SK-N-SH (cell line): Measurements from ENCODE around the gene GKN1. TPM values are rescaled to one million over a fixed set of nuclear protein-coding genes. Genes with fewer than 3 reads are reported as not detected.

Experiments
- CTCF ChIA-PET: fragments of 300-600, 350-600 bp; formaldehyde crosslinking; extraction: SDS; loops from one replicate; lab custom pipeline; 2021; lab: Yijun Ruan, JAX
- POLR2A ChIA-PET: fragments of 350-600 bp; sonication (Branson Sonifier 250); formaldehyde crosslinking; extraction: SDS; loops from one replicate; lab custom pipeline; 2020; ENCODE audit warnings: antibody characterized with exemption, inconsistent platforms; lab: Yijun Ruan, JAX
- DNase-seq: peaks from one replicate; pipeline ENCODE4 v3.0.0; 2012
- H2AFZ ChIP-seq: fragments of 200-600 bp; sonication (generic); 2 replicates; pipeline ENCODE4 v1.8.1; 2016; ENCODE audit warnings: antibody characterized with exemption, mild to moderate bottlenecking, low read depth
- H3F3A ChIP-seq: fragments of 200-600 bp; sonication (generic); replicated peaks from 2 replicates; pipeline ENCODE3; 2016; ENCODE audit warnings: antibody characterized with exemption, mild to moderate bottlenecking; ENCODE audit not compliant: insufficient read depth
- H3K27ac ChIP-seq, 2 experiments: fragments of 200-500 bp in 1 of 2; fragments of 200-600 bp in 1 of 2; sonication (Bioruptor generic) in 1 of 2; sonication (generic), shearing (Covaris generic) in 1 of 2; 2 replicates each; pipeline versions ENCODE4 v1.5.1 to v1.6.1; 2014 to 2016; ENCODE audit warnings: low read depth in 2 of 2, inconsistent platforms in 1 of 2, low read length in 1 of 2, mild to moderate bottlenecking in 1 of 2, mixed read lengths in 1 of 2
- H3K27me3 ChIP-seq: fragments of 200-600 bp; sonication (generic), shearing (Covaris generic); 2 replicates; pipeline ENCODE4 v1.6.1; 2016; ENCODE audit warnings: mixed run types; ENCODE audit not compliant: insufficient read depth
- H3K36me3 ChIP-seq, 2 experiments: fragments of 200-500 bp in 1 of 2; fragments of 200-600 bp in 1 of 2; sonication (Bioruptor generic) in 1 of 2; sonication (generic) in 1 of 2; replicated peaks in 1 of 2; 2 replicates each; pipeline versions ENCODE3 to v1.5.1; 2014 to 2016; ENCODE audit warnings: low read length in 1 of 2, mild to moderate bottlenecking in 1 of 2; ENCODE audit not compliant: insufficient read depth in 2 of 2, control insufficient read depth in 1 of 2
- H3K4me1 ChIP-seq, 2 experiments: fragments of 200-500 bp in 1 of 2; fragments of 200-600 bp in 1 of 2; sonication (Bioruptor generic) in 1 of 2; sonication (generic), shearing (Covaris generic) in 1 of 2; 2 replicates each; pipeline versions ENCODE4 v1.5.1 to v1.6.1; 2014 to 2016; ENCODE audit warnings: low read depth in 1 of 2, low read length in 1 of 2, mixed run types in 1 of 2; ENCODE audit not compliant: insufficient read depth in 2 of 2, control insufficient read depth in 1 of 2
- H3K4me2 ChIP-seq: fragments of 200-600 bp; sonication (generic), shearing (Covaris generic); 2 replicates; pipeline ENCODE4 v1.6.1; 2017; ENCODE audit warnings: mixed run types
- H3K4me3 ChIP-seq, 2 experiments: fragments of 200-500 bp in 1 of 2; fragments of 200-600 bp in 1 of 2; sonication (Bioruptor generic) in 1 of 2; sonication (generic), shearing (Covaris generic) in 1 of 2; 2 replicates each; pipeline versions ENCODE4 v1.5.1 to v1.8.1; 2014 to 2016; ENCODE audit warnings: low read depth in 2 of 2, inconsistent platforms in 1 of 2, low read length in 1 of 2, mild to moderate bottlenecking in 1 of 2, mixed read lengths in 1 of 2, moderate library complexity in 1 of 2
- H3K79me2 ChIP-seq: fragments of 200-600 bp; sonication (generic); 2 replicates; pipeline ENCODE4 v1.8.1; 2017; ENCODE audit warnings: mild to moderate bottlenecking; ENCODE audit not compliant: insufficient read depth
- H3K9ac ChIP-seq: fragments of 200-600 bp; sonication (generic); 2 replicates; pipeline ENCODE4 v1.6.1; 2017; ENCODE audit warnings: mixed run types
- H3K9me2 ChIP-seq: fragments of 200-600 bp; sonication (generic); 2 replicates; pipeline ENCODE4 v1.6.1; 2017; ENCODE audit warnings: mixed run types
- H3K9me3 ChIP-seq: fragments of 200-600 bp; sonication (generic); 2 replicates; pipeline ENCODE4 v1.6.1; 2017; ENCODE audit warnings: mixed run types, mild to moderate bottlenecking, moderate library complexity
- H4K20me1 ChIP-seq: fragments of 200-600 bp; sonication (generic); 2 replicates; pipeline ENCODE4 v1.6.1; 2017; ENCODE audit warnings: mild to moderate bottlenecking, mixed run types; ENCODE audit not compliant: insufficient read depth
- CTCF ChIP-seq: fragments of 200-600 bp; sonication (generic); IDR thresholded peaks from 2 replicates; pipeline ENCODE4 v1.6.1; 2017; ENCODE audit warnings: antibody characterized with exemption, mild to moderate bottlenecking, moderate library complexity
- ELF1 ChIP-seq: IDR thresholded peaks from 2 replicates; pipeline ENCODE4 v1.4.0; 2012
- EP300 ChIP-seq, 2 experiments: IDR thresholded peaks; 2 replicates each; pipeline versions ENCODE4 v1.4.0 to v1.6.1; 2012; ENCODE audit warnings: borderline replicate concordance in 1 of 2, low read depth in 1 of 2, low read length in 1 of 2
- FOXJ3 ChIP-seq: sonication (generic); formaldehyde crosslinking; IDR thresholded peaks from 2 replicates; pipeline ENCODE4 v1.5.1; 2020; ENCODE audit warnings: mild to moderate bottlenecking, missing genetic modification reagents
- FOXM1 ChIP-seq: IDR thresholded peaks from 2 replicates; pipeline ENCODE4 v1.4.0; 2012; ENCODE audit warnings: low read depth, mild to moderate bottlenecking
- GATA2 ChIP-seq: sonication (generic); formaldehyde crosslinking; IDR thresholded peaks from 2 replicates; pipeline ENCODE4 v1.5.0; 2020; ENCODE audit warnings: mild to moderate bottlenecking, missing genetic modification reagents
- IRF3 ChIP-seq: fragments of 150-350 bp; IDR thresholded peaks from 2 replicates; pipeline ENCODE4 v1.6.1; 2016; ENCODE audit warnings: mild to moderate bottlenecking, low read depth, low read length
- JUND ChIP-seq: IDR thresholded peaks from 2 replicates; pipeline ENCODE4 v1.4.0; 2012
- MAX ChIP-seq: IDR thresholded peaks from 2 replicates; pipeline ENCODE4 v1.4.0; 2012; ENCODE audit warnings: low read depth
- MEF2A ChIP-seq: IDR thresholded peaks from 2 replicates; pipeline ENCODE4 v1.4.0; 2012; ENCODE audit warnings: low read depth, borderline replicate concordance
- MXI1 ChIP-seq: IDR thresholded peaks from 2 replicates; pipeline ENCODE4 v1.6.1; 2012; ENCODE audit warnings: mild to moderate bottlenecking, low read depth, low read length, improper control_type of control experiment
- NFIC ChIP-seq: IDR thresholded peaks from 2 replicates; pipeline ENCODE4 v1.4.0; 2012; ENCODE audit warnings: borderline replicate concordance
- NRF1 ChIP-seq: IDR thresholded peaks from 2 replicates; pipeline ENCODE4 v1.6.1; 2012; ENCODE audit warnings: low read depth, mild to moderate bottlenecking, low read length
- PBX3 ChIP-seq: IDR thresholded peaks from 2 replicates; pipeline ENCODE4; 2012
- RAD21 ChIP-seq: IDR thresholded peaks from 2 replicates; pipeline ENCODE4 v1.6.1; 2012; ENCODE audit warnings: mild to moderate bottlenecking, low read length
- RCOR1 ChIP-seq: fragments of 150-350 bp; IDR thresholded peaks from 2 replicates; pipeline ENCODE4 v1.6.1; 2017; ENCODE audit warnings: antibody characterized with exemption, low read length
- RFX5 ChIP-seq: IDR thresholded peaks from 2 replicates; pipeline ENCODE4 v1.6.1; 2012; ENCODE audit warnings: mild to moderate bottlenecking, improper control_type of control experiment, low read length
- SIN3A ChIP-seq: IDR thresholded peaks from 2 replicates; pipeline ENCODE4 v1.6.1; 2012; ENCODE audit warnings: low read depth, mild to moderate bottlenecking, low read length, moderate library complexity, borderline replicate concordance
- SMC3 ChIP-seq: IDR thresholded peaks from 2 replicates; pipeline ENCODE4 v1.6.1; 2012; ENCODE audit warnings: low read depth, low read length, improper control_type of control experiment
- TCF12 ChIP-seq: IDR thresholded peaks from 2 replicates; pipeline ENCODE4 v1.4.0; 2012
- TEAD4 ChIP-seq: IDR thresholded peaks from 2 replicates; pipeline ENCODE4 v1.4.0; 2012; ENCODE audit warnings: mild to moderate bottlenecking, borderline replicate concordance; ENCODE audit not compliant: insufficient read depth
- USF1 ChIP-seq: IDR thresholded peaks from 2 replicates; pipeline ENCODE4 v1.4.0; 2012; ENCODE audit warnings: low read depth, borderline replicate concordance
- USF2 ChIP-seq: fragments of 150-350 bp; IDR thresholded peaks from 2 replicates; pipeline ENCODE4 v1.6.1; 2017; ENCODE audit warnings: antibody characterized with exemption, low read length, low read depth, borderline replicate concordance
- ZBTB33 ChIP-seq: IDR thresholded peaks from 2 replicates; pipeline ENCODE4 v1.4.0; 2012; ENCODE audit warnings: low read depth, borderline replicate concordance
- WGBS: methylation state at CpG from one replicate; pipeline ENCODE4 v1.1.6; 2017; ENCODE audit warnings: low lambda C conversion rate; 5-methylcytosine and 5-hydroxymethylcytosine counted together
- polyA plus RNA-seq, 3 experiments: library from polyadenylated mRNA; depleted of rRNA; stranded (reverse); fragments of >200 nt; gene quantifications; 2 replicates each; pipeline ENCODE4 v1.2.3, GENCODE V29; 2012

GKN1 gene
- polyA plus RNA-seq, 1 of the 3 experiments (the other 2 are of a cell fraction) = not detected

- DNase-seq = peak; percentile 19
- no peak for TF ChIP-seq IRF3
- TF ChIP-seq MAX = peak; percentile 62
- TF ChIP-seq USF1 = no peak
- no peak for TF ChIP-seq TEAD4
- TF ChIP-seq EP300 (IDR thresholded peaks at IDR 0.05; ENCODE audit: borderline replicate concordance in 1 of 2, low read depth in 1 of 2, low read length in 1 of 2) = no peak
- 0 out of 2 replicates have a peak, but pooled peaks have one; percentile 14 for TF ChIP-seq TCF12
- TF ChIP-seq ELF1 = no peak
- TF ChIP-seq SIN3A = no peak
- peak; percentile 80 for TF ChIP-seq CTCF
- no peak for TF ChIP-seq MEF2A
- TF ChIP-seq JUND = no peak
- TF ChIP-seq PBX3 = no peak
- TF ChIP-seq RFX5 = no peak
- TF ChIP-seq ZBTB33 = no peak
- no peak for TF ChIP-seq MXI1
- no peak for TF ChIP-seq FOXM1
- TF ChIP-seq RCOR1 = no peak
- no peak for TF ChIP-seq USF2
- peak; percentile 73 for TF ChIP-seq SMC3
- TF ChIP-seq NRF1 = no peak
- no peak for TF ChIP-seq FOXJ3 (CRISPR knock-in tag)
- no peak for TF ChIP-seq GATA2 (CRISPR knock-in tag)
- TF ChIP-seq NFIC = no peak
- TF ChIP-seq RAD21 = peak; percentile 79
Observed at GRCh38 chr2:69012310-69013141, 38.1 kb downstream of the GKN1 start.

More at GRCh38 chr2:69012310-69013141, 38.1 kb downstream of the GKN1 start:
- ChIA-PET CTCF (interaction anchor here (0.5 to 6.3 kb wide), 40 partner anchors 9 to 549 kb away, joined by 3 to 107 read pairs (median 3); no protein-coding TSS in a partner anchor), POLR2A (interaction anchor here (1.0 kb wide), 1 partner anchor 294 kb away, joined by 4 read pairs; no protein-coding TSS in a partner anchor)
- peak overlapping the region; percentile 82 for H3K4me2 ChIP-seq
- peaks cover 15% of the 10 kb centered on the region for H3F3A ChIP-seq
- H2AFZ ChIP-seq = peak overlapping the region; percentile 94
- no peaks in the 10 kb centered on the region for H3K27me3 ChIP-seq
- peak overlapping the region; percentile 89 to 92 for H3K27ac ChIP-seq
- peaks cover 3 to 19% of the 10 kb centered on the region in 2 experiments for H3K36me3 ChIP-seq
- 19% methylated on average over 25 of the region's 27 CpGs for WGBS
- H3K4me3 ChIP-seq = peak overlapping the region; percentile 85 to 98
- no peaks in the 10 kb centered on the region for H3K9me3 ChIP-seq
- peaks cover 13 to 27% of the 10 kb centered on the region in 2 experiments for H3K4me1 ChIP-seq
- peak overlapping the region; percentile 98 for H3K9ac ChIP-seq
- peaks cover 22% of the 10 kb centered on the region for H4K20me1 ChIP-seq
- H3K9me2 ChIP-seq = no peaks in the 10 kb centered on the region
- peaks cover 46% of the 10 kb centered on the region for H3K79me2 ChIP-seq
